Upper lobe of left lung (tissue), 4 donors: ENCODE data around the gene IL1RAPL1.

ENCODE experiments used
- EP300 ChIP-seq, 4 donors: sonication (generic); formaldehyde crosslinking; IDR thresholded peaks; one replicate each; pipeline ENCODE4 v1.5.1; 2017; ENCODE audit warnings: antibody characterized with exemption in 4 of 4, control low read depth in 2 of 4
- POLR2A ChIP-seq, 4 donors: fragments of 450-650 bp; IDR thresholded peaks; one replicate each; pipeline ENCODE4 v1.5.1; 2016 to 2017; ENCODE audit warnings: antibody characterized with exemption in 4 of 4, mild to moderate bottlenecking in 2 of 4
- TF ChIP-seq, protein P1 (sequence below), 6 experiments: fragments of 450-650 bp in 4 of 6; fragments of 200-600 bp in 2 of 6; sonication (generic) in 2 of 6; IDR thresholded peaks; one replicate each; pipeline ENCODE4 v1.5.1; 2016 to 2019; ENCODE audit warnings: antibody characterized with exemption in 6 of 6

GRCh38 chrX:28550331-28550872, 36.8 kb upstream of the IL1RAPL1 start:
- TF ChIP-seq POLR2A (IDR thresholded peaks at IDR 0.05) (no peak), EP300 (IDR thresholded peaks at IDR 0.05) (no peak)
- TF ChIP-seq, protein P1, sequence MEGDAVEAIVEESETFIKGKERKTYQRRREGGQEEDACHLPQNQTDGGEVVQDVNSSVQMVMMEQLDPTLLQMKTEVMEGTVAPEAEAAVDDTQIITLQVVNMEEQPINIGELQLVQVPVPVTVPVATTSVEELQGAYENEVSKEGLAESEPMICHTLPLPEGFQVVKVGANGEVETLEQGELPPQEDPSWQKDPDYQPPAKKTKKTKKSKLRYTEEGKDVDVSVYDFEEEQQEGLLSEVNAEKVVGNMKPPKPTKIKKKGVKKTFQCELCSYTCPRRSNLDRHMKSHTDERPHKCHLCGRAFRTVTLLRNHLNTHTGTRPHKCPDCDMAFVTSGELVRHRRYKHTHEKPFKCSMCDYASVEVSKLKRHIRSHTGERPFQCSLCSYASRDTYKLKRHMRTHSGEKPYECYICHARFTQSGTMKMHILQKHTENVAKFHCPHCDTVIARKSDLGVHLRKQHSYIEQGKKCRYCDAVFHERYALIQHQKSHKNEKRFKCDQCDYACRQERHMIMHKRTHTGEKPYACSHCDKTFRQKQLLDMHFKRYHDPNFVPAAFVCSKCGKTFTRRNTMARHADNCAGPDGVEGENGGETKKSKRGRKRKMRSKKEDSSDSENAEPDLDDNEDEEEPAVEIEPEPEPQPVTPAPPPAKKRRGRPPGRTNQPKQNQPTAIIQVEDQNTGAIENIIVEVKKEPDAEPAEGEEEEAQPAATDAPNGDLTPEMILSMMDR (IDR thresholded peaks at IDR 0.05) = no peak
